ENCODE measurements around the gene NELL1.

GRCh38 chr11:21343204-21343603 lies 673.8 kb downstream of the NELL1 start:
- TF ChIP-seq CTCF (IDR thresholded peaks at IDR 0.05) = no peak
- TF ChIP-seq REST (IDR thresholded peaks at IDR 0.05; ENCODE audit: insufficient read depth in 1 of 2, low read depth in 2 of 2, low read length in 1 of 2) = no peak
